NCI-H345 treated with DMSO at 0.1 percent for 48 hours (cell line): Measurements from ENCODE around the gene TRPV5.
"Not testable (repeated sequence)": the region's sequence is repeated elsewhere in the genome, so short reads cannot be mapped to it uniquely, and the experiment has no call there.

ENCODE experiments used
- DNase-seq: peaks from one replicate; lab custom pipeline; 2025; ENCODE audit not compliant: unreplicated experiment; lab: John Stamatoyannopoulos, UW

TRPV5 gene

DNA sequence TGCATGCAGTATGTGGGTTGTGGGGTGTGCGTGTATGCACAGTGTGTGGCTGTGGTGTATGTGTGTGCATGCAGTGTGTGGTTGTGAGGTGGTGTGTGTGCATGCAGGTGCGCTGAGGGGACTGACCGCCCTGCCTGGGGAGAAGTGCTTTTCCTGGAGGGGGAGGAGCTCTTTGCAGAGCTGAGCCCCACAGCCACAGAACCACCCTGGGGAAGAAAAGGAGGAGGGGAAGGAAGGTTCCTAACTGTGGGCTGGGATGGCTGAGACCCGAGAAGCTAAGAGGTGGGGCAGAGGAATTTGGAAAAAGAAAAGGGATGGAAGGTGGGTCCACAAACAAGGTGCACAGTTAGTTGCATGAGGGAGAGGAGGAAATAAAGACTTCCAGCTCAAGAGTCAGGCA lies at the start of gene TRPV5:
TRPV5 (minus strand) TSS at position 123 of the 400 bp plus-strand sequence. CDS start 287 bp downstream, outside the sequence.
- DNase-seq = no peak

- not testable (repeated sequence) for DNase-seq
Observed at GRCh38 chr7:142978402-142978801, 44.9 kb upstream of the TRPV5 start.

- no peak for DNase-seq
Observed at GRCh38 chr7:142974626-142975025, 41.1 kb upstream of the TRPV5 start.

DNA sequence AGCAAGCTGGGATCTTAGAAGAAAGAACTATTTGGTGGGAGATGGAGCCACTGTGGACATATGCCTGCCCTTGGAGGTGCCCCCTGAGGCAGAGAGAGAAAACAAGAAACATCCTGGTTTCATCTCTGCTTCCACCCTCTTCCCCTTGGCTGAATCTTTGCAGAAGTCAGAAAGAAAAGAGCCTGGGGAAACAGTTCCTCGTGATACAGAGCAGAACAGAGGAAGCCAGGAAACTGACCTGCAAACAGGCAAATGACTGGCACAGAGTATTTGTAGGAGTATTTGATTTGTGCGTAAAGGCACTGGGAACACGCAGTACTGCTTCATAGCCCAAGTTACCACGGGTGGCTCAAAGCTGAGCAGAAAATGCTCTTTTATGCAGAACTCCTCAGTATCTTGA lies 35.6 kb upstream of the TRPV5 start:
- DNase-seq = no peak

GRCh38 chr7:142968229-142968628 lies 34.7 kb upstream of the TRPV5 start:
- no peak for DNase-seq

DNA sequence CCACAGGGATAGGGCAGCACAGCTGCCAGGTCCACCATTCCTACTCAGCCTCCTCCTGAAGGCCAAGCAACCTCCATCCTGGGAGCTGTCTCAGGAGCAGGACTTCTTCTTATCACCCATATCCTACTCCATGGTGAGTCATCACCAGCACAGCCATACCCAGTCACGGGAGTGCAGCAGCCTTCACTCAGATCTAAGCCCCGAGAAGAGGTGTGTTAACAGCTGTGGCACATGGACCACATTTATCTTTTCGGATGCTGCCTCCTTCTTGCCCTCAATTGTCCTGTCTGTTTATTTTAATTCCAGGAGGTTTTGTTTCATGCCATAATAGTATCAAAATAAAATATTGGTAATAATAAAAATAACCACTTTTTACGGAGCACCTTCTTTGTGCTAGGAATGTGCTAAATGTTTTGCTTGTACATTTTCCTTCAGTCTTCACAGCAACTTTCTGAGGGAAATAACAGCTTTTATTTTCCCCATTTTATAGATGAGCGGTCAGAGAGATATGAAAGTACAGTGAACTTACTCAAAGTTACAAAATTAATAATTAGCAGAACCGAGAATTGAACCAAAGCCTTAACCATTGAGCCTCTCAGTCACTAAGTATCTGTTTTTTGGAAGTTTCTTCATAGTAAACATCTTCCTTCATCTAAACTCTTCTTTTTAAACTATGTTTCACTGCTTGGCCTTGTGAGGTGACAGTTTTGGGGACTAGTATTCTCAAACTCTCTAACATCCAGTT lies 31.1 kb upstream of the TRPV5 start:
- DNase-seq = no peak

DNA sequence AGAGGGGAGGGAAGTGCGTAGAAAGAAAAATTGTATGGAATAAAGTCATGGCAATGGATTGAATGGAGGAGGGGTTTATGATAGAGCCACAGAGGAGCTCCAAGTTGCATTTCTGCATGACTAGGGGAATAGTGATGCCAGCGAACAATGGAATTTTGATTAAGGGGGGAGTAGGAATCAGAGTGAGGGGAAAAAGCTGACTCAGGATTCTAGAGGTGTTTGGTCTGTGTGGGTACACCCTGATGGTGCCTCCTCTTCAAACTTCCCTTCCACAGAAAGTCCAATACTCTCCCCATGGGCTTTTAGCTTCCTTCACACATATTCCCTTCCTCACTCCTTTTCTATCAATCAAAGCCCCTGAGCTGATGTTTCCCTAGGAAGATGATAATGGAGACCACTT lies 30.4 kb upstream of the TRPV5 start:
- no peak for DNase-seq

GRCh38 chr7:142962991-142963390 lies 29.4 kb upstream of the TRPV5 start:
- DNase-seq = no peak

- no peak for DNase-seq
Observed at GRCh38 chr7:142961973-142962926, 28.7 kb upstream of the TRPV5 start, which contains the start of gene KEL. TSS of gene KEL (minus strand) at chr7:142962363. CDS start at chr7:142962206, 157 bp downstream.

DNA sequence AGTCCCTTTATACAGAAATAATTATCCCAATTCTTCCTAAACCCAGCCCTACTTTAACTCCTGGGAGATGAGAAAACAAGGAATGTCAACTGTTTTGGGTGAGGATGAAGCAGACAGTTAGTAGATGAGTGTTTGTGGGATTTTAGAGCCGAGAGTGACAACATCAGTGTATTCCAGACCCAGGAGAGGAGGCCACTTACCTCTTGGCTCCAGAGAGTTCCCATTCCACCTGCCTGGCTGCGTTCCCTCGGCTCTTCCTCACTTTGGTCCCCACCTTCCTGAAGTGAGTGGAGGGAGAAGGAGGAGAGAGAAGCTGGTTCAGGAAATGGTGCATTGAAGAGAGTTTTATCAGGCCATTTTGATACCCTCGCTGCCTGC lies 28.0 kb upstream of the TRPV5 start:
- DNase-seq = no peak

DNA sequence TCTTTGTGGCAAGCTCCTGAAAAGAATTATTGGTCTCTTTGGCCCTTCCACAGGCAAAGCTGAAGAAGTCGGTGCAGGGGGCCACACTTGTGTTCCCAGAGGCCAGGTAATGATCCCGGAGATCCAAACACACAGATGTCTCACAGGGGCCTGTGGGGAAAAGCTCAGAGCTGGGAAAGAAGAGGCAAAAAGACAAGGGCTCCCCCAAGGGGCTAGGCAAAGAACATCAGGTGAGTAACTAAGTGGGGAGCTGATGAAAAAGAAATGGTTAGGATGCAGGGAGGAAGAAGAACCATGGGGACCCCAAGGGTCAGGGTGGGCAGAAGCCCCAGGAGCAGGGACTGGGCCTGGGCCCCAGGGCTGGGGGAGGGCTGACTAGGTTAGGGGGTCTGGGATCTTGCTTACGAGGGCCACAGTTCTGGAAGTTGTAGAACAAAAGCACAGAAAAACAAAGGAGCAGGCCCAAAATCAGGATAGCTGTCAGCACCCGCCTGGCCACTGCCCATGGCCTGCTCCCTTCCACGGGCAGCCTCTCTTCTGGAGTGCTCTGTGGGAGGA lies 27.5 kb upstream of the TRPV5 start:
- no peak for DNase-seq

DNA sequence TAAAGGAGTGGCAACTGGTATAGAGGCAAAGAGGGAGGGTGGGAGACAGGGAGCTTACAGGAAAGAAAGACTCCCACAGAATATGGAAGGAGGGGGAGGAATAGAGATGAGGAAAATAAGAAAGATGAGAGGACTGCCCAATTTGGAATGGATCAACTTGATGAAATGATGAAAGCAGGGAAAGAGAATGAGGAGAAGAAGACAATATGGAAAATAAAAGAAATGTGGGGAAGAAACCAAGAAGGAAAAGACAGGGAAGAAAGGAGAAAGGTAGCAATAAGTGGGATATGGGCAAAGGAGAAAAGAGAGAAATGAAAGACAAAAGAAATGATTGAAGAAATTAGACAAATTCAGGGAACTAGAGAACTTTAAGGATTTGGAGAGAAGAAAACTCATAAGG lies 25.7 kb upstream of the TRPV5 start:
- DNase-seq = no peak

- DNase-seq = no peak
Observed at GRCh38 chr7:142957723-142958122, 24.2 kb upstream of the TRPV5 start.

- no peak for DNase-seq
Observed at GRCh38 chr7:142956951-142957623, 23.5 kb upstream of the TRPV5 start.

GRCh38 chr7:142954680-142955268 lies 21.2 kb upstream of the TRPV5 start:
- no peak for DNase-seq

DNA sequence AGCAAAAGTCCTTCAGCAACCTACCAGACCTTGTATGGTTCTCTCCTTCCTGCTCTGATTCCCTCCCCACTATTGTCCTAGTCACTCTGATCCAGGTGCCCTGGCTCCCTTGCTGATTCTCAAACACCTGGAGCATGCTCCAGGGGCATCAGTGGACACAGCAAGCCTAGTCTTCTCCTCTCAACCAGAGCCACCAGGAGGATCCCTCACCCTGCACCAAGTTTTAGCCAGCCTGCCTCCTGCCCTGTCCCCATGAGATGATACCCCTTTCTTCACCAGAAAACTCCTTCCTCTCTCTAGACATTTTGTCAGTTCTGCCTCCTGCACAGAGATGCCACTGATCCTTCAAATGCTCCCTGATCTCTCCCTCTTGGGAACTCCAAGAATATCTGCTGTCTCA lies 16.7 kb upstream of the TRPV5 start:
- no peak for DNase-seq

DNA sequence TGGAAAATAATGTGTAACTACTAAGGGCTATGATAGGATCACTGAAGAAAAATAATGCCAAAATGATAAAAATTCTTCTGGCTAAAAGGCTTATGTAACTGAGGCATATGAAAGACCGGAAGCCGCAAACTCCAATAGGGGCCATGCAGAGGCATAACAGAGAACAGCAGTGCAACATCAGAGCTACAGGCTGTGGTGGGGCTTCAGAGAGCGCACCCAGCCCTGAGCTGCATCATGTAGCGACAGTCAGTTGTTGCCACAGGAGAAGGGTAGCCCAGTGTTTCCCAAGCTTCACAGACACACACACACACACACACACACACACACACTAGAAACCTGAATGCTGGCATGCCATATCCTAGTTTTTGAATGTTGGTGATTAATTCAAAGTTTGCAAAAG lies 15.1 kb upstream of the TRPV5 start:
- no peak for DNase-seq

DNA sequence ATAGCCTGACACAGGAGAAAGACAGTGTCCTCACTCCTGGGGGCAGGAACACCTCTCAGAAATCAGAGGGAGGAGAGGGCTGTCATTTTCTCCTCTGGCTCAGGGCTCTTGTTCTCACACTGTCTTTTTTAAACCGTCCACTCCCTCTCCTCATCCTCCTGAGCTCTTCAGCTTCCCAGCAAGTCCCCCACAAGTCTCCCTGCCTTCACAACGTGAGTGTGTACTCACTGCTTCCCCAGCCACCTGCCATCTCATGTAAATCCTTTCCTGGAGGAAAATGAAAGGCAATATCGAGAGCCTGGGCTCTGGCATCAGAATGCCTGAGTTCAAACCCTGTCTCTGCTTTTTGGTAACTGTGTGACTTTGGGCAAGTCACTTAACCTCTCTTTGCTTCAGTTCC lies 11.5 kb upstream of the TRPV5 start:
- DNase-seq = no peak

DNA sequence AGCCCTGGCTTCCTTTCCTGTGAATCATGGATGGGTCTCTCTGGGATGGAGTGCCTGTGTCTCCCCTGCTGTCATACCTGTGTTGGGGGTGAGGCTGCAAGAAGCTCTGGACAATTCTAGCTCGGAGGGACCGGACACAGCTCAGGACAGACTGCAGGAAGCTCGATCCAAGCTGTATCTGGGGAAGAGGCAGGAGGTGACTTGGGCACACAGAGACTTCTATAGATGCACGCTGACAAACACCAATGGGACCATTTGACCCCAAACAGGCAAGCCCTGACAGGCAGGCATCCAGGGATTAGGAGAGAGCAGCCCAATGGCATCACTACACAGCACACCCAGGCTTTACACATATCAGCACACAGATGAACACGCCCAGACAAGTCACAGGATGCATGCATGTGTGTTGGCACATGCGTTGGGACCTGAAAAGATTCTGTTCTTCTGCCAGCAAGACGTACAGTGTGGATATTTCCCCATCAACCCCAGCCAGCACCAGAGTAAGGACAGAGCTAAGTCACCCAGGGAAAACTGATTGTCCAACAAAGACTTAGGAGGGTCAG lies 10.2 kb upstream of the TRPV5 start:
- DNase-seq = no peak

DNA sequence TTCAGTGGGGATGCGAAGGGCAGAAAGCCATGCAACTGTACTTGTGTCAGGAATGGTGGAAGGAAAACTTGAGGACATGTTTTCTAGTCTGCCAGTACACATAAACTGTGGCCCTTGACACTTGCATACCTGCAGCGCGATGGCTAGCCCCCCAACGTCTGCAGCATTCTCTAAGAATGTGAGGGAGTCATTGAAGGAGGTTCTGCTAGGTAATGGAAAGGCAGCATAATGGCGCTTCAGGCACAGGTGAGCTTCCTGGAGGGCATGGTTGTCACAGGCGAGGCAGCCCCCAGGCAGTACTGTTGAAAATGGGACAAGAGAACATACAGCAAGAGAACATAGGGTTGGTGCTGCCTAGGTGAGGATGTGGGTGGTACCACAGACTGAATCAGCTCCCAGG lies 9.2 kb upstream of the TRPV5 start:
- DNase-seq = no peak
